ENCODE measurements around the gene INPP5J. TPM values are rescaled to one million over a fixed set of nuclear protein-coding genes. Genes with fewer than 3 reads are reported as not detected.

The INPP5J gene
- 0.27 and 0.47 TPM in 2 replicates for total RNA-seq

GRCh38 chr22:31122532-31123291, at the start of gene INPP5J:
TSS of gene INPP5J (plus strand) at chr22:31122966. CDS start at chr22:31123015, 49 bp downstream.

GRCh38 chr22:31080848-31081649, 41.7 kb upstream of the INPP5J start, which contains the start of gene SMTN:
TSS of gene SMTN (plus strand) at chr22:31081318. CDS start at chr22:31083259, 1,941 bp downstream.

GRCh38 chr22:31107178-31107893, 15.4 kb upstream of the INPP5J start, which contains the start of gene SELENOM:
TSS of gene SELENOM (minus strand) at chr22:31107568. CDS start at chr22:31107505, 63 bp downstream.

GRCh38 chr22:31139866-31140716, 17.3 kb downstream of the INPP5J start, which contains the start of gene PLA2G3:
TSS of gene PLA2G3 (minus strand) at chr22:31140508. CDS start at chr22:31140354, 154 bp downstream.

Other genes with a start within 250 kb of the INPP5J start
- gene MORC2, start 154.2 kb upstream of the INPP5J start, total RNA-seq: 13.1 and 18.4 TPM in 2 replicates
- 26.4 and 34.4 TPM in 2 replicates for gene TUG1, start 153.7 kb upstream of the INPP5J start, total RNA-seq
- 121 and 146 TPM in 2 replicates for gene SMTN, start 41.6 kb upstream of the INPP5J start, total RNA-seq
- gene SELENOM, start 15.4 kb upstream of the INPP5J start, total RNA-seq: 38.3 and 46.0 TPM in 2 replicates
- gene PLA2G3, start 17.5 kb downstream of the INPP5J start, total RNA-seq: not detected in 2 replicates
- 17.8 and 19.6 TPM in 2 replicates for gene RNF185, start 37.2 kb downstream of the INPP5J start, total RNA-seq
- gene LIMK2, start 89.3 kb downstream of the INPP5J start, total RNA-seq: 62.1 and 91.3 TPM in 2 replicates
- 13.5 and 18.0 TPM in 2 replicates for gene PIK3IP1, start 169.5 kb downstream of the INPP5J start, total RNA-seq
- 15.0 and 17.7 TPM in 2 replicates for gene PATZ1, start 223.4 kb downstream of the INPP5J start, total RNA-seq

Data from endothelial cell of coronary artery (primary cell).